ENCODE measurements around the gene MYO1D.

DNA sequence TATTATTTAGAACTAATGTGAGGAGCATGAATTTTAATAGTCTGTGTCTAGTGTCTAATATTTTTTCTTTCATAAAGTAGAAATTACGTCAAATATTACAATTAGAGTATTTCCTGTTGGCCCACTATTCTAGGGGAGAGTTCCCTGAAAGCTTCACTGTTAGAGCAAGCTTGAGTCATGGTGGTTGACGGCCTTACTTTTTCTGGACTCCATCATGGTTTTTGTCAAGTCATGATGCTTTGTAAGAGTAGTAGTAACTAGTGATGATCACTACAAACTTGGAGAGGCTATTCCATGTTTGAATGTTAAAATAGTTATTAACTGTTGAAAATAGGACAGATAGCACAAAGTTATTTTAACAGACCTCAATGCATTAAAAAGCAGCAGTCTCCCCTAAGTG is 431.0 kb downstream of the MYO1D start:
- TF ChIP-seq, protein P1, sequence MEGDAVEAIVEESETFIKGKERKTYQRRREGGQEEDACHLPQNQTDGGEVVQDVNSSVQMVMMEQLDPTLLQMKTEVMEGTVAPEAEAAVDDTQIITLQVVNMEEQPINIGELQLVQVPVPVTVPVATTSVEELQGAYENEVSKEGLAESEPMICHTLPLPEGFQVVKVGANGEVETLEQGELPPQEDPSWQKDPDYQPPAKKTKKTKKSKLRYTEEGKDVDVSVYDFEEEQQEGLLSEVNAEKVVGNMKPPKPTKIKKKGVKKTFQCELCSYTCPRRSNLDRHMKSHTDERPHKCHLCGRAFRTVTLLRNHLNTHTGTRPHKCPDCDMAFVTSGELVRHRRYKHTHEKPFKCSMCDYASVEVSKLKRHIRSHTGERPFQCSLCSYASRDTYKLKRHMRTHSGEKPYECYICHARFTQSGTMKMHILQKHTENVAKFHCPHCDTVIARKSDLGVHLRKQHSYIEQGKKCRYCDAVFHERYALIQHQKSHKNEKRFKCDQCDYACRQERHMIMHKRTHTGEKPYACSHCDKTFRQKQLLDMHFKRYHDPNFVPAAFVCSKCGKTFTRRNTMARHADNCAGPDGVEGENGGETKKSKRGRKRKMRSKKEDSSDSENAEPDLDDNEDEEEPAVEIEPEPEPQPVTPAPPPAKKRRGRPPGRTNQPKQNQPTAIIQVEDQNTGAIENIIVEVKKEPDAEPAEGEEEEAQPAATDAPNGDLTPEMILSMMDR (IDR thresholded peaks at IDR 0.05) = no peak
- TF ChIP-seq POLR2AphosphoS5 (IDR thresholded peaks at IDR 0.05) (no peak), EP300 (IDR thresholded peaks at IDR 0.05; ENCODE audit: low read depth) (no peak)
